HG03135 (cell line): ENCODE data around the gene CD93.

ENCODE experiments used
- ATAC-seq: cut with Tn5 transposase; IDR thresholded peaks from one replicate; pipeline ENCODE4 v1.9.1; 2021; ENCODE audit warnings: mild to moderate bottlenecking, moderate library complexity; ENCODE audit not compliant: unreplicated experiment

Gene CD93

GRCh38 chr20:23120936-23121750 is 35.0 kb upstream of the CD93 start:
- no peak for ATAC-seq

GRCh38 chr20:23120261-23120660 is 34.1 kb upstream of the CD93 start:
- no peak for ATAC-seq

- ATAC-seq = no peak
These were observed 33.5 kb upstream of the CD93 start for GRCh38 chr20:23119456-23120216.

- ATAC-seq = no peak
These were observed 32.6 kb upstream of the CD93 start for GRCh38 chr20:23118766-23119165.

GRCh38 chr20:23118144-23118543 is 32.0 kb upstream of the CD93 start:
- ATAC-seq = no peak

- ATAC-seq = no peak
These were observed 31.6 kb upstream of the CD93 start for GRCh38 chr20:23117738-23118137.

- ATAC-seq = no peak
These were observed 30.4 kb upstream of the CD93 start for GRCh38 chr20:23116311-23117089.

- ATAC-seq = no peak
These were observed 29.7 kb upstream of the CD93 start for GRCh38 chr20:23115822-23116221.

GRCh38 chr20:23114448-23115082 is 28.4 kb upstream of the CD93 start:
- no peak for ATAC-seq

GRCh38 chr20:23114018-23114417 is 27.9 kb upstream of the CD93 start:
- ATAC-seq = no peak

- no peak for ATAC-seq
These were observed 26.5 kb upstream of the CD93 start for GRCh38 chr20:23112595-23112994.

- no peak for ATAC-seq
These were observed 25.8 kb upstream of the CD93 start for GRCh38 chr20:23111944-23112342.

- ATAC-seq = no peak
These were observed 25.3 kb upstream of the CD93 start for GRCh38 chr20:23111307-23111943.

- ATAC-seq = no peak
These were observed 22.7 kb upstream of the CD93 start for GRCh38 chr20:23108871-23109270.

GRCh38 chr20:23107466-23107865 is 21.3 kb upstream of the CD93 start:
- no peak for ATAC-seq

GRCh38 chr20:23106271-23106851 is 20.2 kb upstream of the CD93 start:
- ATAC-seq = no peak

- ATAC-seq = no peak
These were observed 19.1 kb upstream of the CD93 start for GRCh38 chr20:23105193-23105592.

GRCh38 chr20:23103284-23104018 is 17.3 kb upstream of the CD93 start:
- ATAC-seq = no peak

- no peak for ATAC-seq
These were observed 15.7 kb upstream of the CD93 start for GRCh38 chr20:23101696-23102406.
